OCI-LY1 (cell line): ENCODE results near the gene HMGA1.

Experiments used
- EZH2 ChIP-seq: fragments of 200-600 bp; sonication (generic), shearing (Covaris generic); IDR thresholded peaks from 2 replicates; pipeline ENCODE4 v1.8.0; 2017; ENCODE audit warnings: borderline replicate concordance, mixed run types, mild to moderate bottlenecking, antibody characterized with exemption, low read length, moderate library complexity, mixed read lengths
- TF ChIP-seq, protein P1 (sequence below): fragments of 200-600 bp; sonication (generic), shearing (Covaris generic); IDR thresholded peaks from 2 replicates; pipeline ENCODE4 v1.5.1; 2017; ENCODE audit warnings: mild to moderate bottlenecking, antibody characterized with exemption, low read length, moderate library complexity, mixed read lengths

DNA sequence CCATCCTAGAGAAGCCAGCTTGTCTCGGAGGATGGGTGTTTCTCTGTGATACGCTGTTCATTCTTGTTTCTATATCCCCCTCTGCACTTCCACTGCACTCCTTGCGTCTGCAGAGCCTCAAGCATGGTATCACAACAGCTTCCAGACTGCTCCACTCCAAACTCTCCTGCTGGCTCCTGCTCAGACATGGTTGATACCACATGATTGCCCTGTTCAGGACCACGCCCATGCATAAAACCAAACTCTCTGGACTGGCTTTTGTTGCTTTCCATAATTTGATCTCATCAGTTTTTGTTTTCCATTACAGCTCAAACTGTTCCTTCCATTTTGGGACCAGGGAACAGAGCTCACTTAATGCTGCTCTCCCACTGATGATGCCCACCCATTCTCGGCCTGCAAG lies 42.2 kb downstream of the HMGA1 start:
- no peak for TF ChIP-seq EZH2
- TF ChIP-seq, protein P1, sequence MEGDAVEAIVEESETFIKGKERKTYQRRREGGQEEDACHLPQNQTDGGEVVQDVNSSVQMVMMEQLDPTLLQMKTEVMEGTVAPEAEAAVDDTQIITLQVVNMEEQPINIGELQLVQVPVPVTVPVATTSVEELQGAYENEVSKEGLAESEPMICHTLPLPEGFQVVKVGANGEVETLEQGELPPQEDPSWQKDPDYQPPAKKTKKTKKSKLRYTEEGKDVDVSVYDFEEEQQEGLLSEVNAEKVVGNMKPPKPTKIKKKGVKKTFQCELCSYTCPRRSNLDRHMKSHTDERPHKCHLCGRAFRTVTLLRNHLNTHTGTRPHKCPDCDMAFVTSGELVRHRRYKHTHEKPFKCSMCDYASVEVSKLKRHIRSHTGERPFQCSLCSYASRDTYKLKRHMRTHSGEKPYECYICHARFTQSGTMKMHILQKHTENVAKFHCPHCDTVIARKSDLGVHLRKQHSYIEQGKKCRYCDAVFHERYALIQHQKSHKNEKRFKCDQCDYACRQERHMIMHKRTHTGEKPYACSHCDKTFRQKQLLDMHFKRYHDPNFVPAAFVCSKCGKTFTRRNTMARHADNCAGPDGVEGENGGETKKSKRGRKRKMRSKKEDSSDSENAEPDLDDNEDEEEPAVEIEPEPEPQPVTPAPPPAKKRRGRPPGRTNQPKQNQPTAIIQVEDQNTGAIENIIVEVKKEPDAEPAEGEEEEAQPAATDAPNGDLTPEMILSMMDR, result no peak
